Fibroblast of peridontal ligament (primary cell): ENCODE data around the gene CABCOCO1.

Source experiments
- DNase-seq: peaks from one replicate; pipeline ENCODE4 v3.0.0-alpha.2; 2010; ENCODE audit errors: extremely low read depth

The CABCOCO1 gene

GRCh38 chr10:61812920-61813319 lies 150.2 kb downstream of the CABCOCO1 start:
- no peak for DNase-seq

GRCh38 chr10:61814160-61814559 lies 151.4 kb downstream of the CABCOCO1 start:
- no peak for DNase-seq

- no peak for DNase-seq
Observed at GRCh38 chr10:61815496-61815895, 152.8 kb downstream of the CABCOCO1 start.
